AG10803 (cell line): ENCODE measurements around the gene SLC2A13.

Source experiments
- DNase-seq: peaks from one replicate; pipeline ENCODE4 v3.0.0; 2010; ENCODE audit warnings: low read depth
- H3K4me3 ChIP-seq: 2 replicates; pipeline ENCODE4 v1.5.1; 2011; ENCODE audit warnings: mild to moderate bottlenecking, low read length, control low read depth
- TF ChIP-seq, protein P1 (sequence below): conservative IDR thresholded peaks from 2 replicates; pipeline ENCODE4 v1.5.1; 2011; ENCODE audit warnings: mild to moderate bottlenecking, low read length, control low read depth, inconsistent platforms

SLC2A13 gene

DNA sequence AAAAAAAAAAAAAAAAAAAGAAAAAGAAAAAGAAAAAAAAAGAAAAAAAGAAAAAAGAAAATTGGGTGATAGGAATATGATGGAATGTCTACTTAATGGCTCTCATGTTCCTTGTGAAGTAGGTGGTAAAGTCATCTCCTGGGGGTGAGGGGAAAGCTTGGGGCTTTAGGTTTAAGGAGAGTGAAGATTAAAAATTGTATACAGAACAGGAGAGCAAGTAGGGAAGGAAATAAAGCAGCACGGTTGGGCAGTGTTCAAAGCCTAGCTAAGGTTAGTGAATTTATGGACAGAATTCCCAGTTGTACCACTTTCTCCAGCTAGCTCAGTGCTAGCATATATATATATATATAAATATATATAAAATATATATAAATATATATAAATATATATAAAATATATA is 40.0 kb upstream of the SLC2A13 start:
- no peak for DNase-seq
- no peak overlapping the region for H3K4me3 ChIP-seq
- TF ChIP-seq, protein P1, sequence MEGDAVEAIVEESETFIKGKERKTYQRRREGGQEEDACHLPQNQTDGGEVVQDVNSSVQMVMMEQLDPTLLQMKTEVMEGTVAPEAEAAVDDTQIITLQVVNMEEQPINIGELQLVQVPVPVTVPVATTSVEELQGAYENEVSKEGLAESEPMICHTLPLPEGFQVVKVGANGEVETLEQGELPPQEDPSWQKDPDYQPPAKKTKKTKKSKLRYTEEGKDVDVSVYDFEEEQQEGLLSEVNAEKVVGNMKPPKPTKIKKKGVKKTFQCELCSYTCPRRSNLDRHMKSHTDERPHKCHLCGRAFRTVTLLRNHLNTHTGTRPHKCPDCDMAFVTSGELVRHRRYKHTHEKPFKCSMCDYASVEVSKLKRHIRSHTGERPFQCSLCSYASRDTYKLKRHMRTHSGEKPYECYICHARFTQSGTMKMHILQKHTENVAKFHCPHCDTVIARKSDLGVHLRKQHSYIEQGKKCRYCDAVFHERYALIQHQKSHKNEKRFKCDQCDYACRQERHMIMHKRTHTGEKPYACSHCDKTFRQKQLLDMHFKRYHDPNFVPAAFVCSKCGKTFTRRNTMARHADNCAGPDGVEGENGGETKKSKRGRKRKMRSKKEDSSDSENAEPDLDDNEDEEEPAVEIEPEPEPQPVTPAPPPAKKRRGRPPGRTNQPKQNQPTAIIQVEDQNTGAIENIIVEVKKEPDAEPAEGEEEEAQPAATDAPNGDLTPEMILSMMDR: no peak

DNA sequence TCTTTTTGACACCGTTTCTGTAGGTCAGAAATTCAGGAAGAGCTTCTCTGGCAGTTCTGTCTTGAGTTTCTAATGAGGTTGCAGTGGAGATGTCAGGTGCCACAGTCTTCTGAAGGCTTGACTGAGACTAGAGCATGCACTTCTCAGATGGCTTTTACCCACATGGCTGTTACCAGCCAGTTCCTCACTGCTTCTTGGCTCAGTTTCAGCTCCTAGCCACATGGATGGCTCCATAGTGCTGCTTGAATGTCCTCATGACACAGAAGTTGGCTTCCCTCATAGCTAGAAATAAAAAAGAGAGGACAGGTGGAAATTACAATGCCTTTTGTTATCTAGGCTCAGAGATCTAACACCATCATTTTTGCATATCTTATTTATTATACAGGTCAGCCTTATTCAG is 38.1 kb upstream of the SLC2A13 start:
- no peak overlapping the region for H3K4me3 ChIP-seq
- no peak for DNase-seq
- TF ChIP-seq, protein P1: no peak

DNA sequence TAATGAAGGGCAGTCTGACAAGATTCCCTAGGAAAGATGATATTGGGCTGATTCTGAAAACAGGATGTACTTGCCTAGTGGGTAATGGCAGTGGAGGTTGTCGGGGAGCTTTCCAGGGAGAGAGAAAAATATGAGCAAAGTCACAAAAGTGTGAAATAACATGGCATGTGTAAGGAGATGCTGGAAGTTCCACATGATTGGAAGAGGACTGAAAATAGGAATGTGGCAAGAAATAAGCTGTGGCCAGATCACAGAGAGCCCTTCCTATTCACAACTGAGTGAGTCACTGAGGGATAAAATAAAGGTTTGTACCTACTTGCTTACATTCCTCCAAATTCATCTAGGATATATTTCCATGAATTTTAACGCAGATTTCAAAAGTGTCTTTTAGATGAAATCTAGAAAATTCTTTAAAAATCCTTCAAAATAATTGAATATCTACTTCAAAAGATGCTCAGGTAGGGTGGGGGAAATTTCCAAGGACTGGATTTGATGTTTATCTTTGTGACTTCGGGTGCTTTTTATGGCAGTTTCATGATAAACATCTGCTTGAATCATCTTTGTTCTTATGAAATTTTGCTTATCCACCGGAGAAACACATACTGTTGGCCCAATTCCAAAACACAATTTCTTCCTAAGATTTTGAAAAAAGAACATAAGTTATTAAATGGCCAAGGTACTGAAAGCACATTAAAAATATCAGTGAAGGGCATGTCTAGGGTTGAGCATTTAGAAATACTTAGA is 36.3 kb upstream of the SLC2A13 start:
- TF ChIP-seq, protein P1: no peak
- no peak for DNase-seq
- H3K4me3 ChIP-seq: no peak overlapping the region

DNA sequence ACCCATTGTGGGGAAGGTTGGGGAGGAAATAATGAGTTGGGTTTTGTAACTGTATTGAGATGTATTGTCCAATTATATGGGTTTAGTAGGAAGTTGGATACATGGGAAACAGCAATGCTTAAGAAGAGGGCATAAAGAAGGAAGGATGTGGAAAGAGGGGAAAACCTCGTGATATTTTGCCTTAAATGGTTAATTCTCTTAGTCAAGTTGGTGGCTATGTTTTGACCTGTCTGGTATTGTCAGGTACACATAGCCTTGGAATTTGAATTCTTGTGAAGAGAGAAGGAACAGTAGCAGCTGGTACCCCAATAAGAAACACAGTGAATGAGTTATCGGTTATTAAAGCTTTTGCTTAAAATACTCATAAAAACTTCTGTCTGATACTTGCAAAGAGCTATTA is 32.6 kb upstream of the SLC2A13 start:
- DNase-seq: no peak
- TF ChIP-seq, protein P1: no peak
- H3K4me3 ChIP-seq: no peak overlapping the region

DNA sequence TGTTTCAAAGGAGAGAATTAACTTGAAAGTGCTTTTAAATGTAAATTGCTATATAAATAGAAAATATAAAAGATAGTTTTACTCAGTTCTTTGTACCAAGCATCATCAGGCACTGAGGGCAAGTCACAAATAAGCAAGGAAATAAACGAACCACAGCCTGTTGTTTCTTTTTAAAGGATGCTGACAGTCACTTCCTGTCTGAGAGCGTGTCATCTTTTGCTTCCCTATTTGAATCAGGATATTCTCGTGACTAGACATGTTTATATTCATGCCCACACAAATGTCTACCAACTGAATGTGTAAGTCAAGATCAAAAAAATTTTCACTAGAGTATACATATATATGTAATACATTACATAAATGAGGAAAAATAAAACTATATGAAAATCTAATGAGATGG is 31.4 kb upstream of the SLC2A13 start:
- TF ChIP-seq, protein P1: no peak
- DNase-seq: peak; percentile 6
- no peak overlapping the region for H3K4me3 ChIP-seq

DNA sequence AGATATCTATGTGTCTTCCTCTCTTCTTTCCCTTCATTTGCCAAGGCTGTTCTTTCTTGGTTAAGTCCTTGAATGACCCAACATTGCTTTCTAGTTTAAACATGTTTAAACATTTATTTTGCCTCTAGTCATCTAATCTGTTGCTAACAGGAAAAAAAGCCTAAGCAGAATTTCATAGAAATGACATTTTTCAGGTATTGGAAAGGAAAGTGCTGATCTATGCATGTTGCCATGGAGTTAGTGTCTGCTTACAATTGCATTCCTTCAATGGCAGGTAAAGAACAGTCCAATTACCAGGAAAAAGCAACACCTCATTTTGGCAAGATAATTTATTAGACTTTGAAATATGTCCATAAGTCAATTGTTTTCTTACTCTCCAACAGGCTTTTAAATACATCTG is 21.5 kb upstream of the SLC2A13 start:
- no peak for DNase-seq
- TF ChIP-seq, protein P1: no peak
- H3K4me3 ChIP-seq: no peak overlapping the region

DNA sequence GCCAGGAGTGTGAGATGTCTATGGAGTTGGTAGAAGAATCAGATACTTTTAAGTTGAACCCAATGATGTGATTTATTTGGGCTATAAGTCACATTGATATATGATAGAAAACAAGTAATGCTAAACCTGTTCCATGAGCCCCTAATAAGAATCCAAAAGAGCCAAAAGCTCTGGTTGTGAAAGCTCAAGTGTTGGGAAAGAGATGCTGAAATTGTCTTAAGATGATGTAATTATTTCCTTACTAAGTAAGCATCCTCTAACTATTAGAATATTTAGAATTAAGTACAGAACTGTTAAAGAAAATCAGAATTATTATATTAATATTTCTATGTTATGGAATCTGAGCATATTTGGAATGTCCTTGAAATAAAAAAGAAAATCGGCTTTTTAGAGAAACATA is 17.6 kb upstream of the SLC2A13 start:
- no peak overlapping the region for H3K4me3 ChIP-seq
- TF ChIP-seq, protein P1: no peak
- DNase-seq: peak; percentile 18
